Right lobe of liver (tissue), 4 donors: Measurements from ENCODE around the gene COL5A1.

ENCODE experiments used
- CTCF ChIP-seq, 4 donors: fragments of 200-600 bp in 3 of 4; fragments of 450-650 bp in 1 of 4; IDR thresholded peaks; one replicate each; pipeline versions ENCODE4 v1.5.1 to v1.8.0; 2016 to 2022; ENCODE audit warnings: antibody characterized with exemption in 4 of 4, mild to moderate bottlenecking in 2 of 4
- POLR2A ChIP-seq: fragments of 450-650 bp; IDR thresholded peaks from one replicate; pipeline ENCODE4 v1.6.1; 2017; ENCODE audit warnings: antibody characterized with exemption, mild to moderate bottlenecking
- donor health status: DM: no; HTN: no; CAD: no.
- donor health status: DM: no; HTN: no; CAD: no.
- donor health status: DM: no; HTN: yes; CAD: no.

GRCh38 chr9:134614256-134614655 lies 27.3 kb upstream of the COL5A1 start:
- TF ChIP-seq CTCF (IDR thresholded peaks at IDR 0.05) (no peak), POLR2A (no peak)
